HEK293T (cell line): ENCODE measurements around the gene MCM5.
"Not testable (repeated sequence)": the region's sequence is repeated elsewhere in the genome, so short reads cannot be mapped to it uniquely, and the experiment has no call there.

ENCODE experiments used
- ARNT ChIP-seq: fragments of 450-650 bp; IDR thresholded peaks from 2 replicates; pipeline ENCODE4 v1.6.1; 2017; ENCODE audit warnings: mild to moderate bottlenecking
- BHLHE40 ChIP-seq: fragments of 450-650 bp; IDR thresholded peaks from 2 replicates; pipeline ENCODE4 v1.6.1; 2016; ENCODE audit warnings: mild to moderate bottlenecking, moderate library complexity, borderline replicate concordance
- CTBP1 ChIP-seq: fragments of 450-650 bp; IDR thresholded peaks from 2 replicates; pipeline ENCODE4 v1.6.1; 2016; ENCODE audit warnings: borderline replicate concordance
- FOXA1 ChIP-seq: fragments of 450-650 bp; IDR thresholded peaks from 2 replicates; pipeline ENCODE4 v1.6.1; 2016; ENCODE audit warnings: mild to moderate bottlenecking
- FOXK2 ChIP-seq: fragments of 450-650 bp; IDR thresholded peaks from 2 replicates; pipeline ENCODE4 v1.6.1; 2016; ENCODE audit warnings: mild to moderate bottlenecking
- FOXM1 ChIP-seq: fragments of 450-650 bp; IDR thresholded peaks from 2 replicates; pipeline ENCODE4 v1.6.1; 2017; ENCODE audit warnings: mild to moderate bottlenecking, borderline replicate concordance
- HDGF ChIP-seq: fragments of 450-650 bp; IDR thresholded peaks from 2 replicates; pipeline ENCODE4 v1.6.1; 2017; ENCODE audit warnings: antibody characterized with exemption, borderline replicate concordance
- LEF1 ChIP-seq: fragments of 450-650 bp; IDR thresholded peaks from 2 replicates; pipeline ENCODE4 v1.6.1; 2017; ENCODE audit warnings: mild to moderate bottlenecking, borderline replicate concordance
- SP1 ChIP-seq: fragments of 450-650 bp; IDR thresholded peaks from 2 replicates; pipeline ENCODE4 v1.6.1; 2017
- SUZ12 ChIP-seq: fragments of 450-650 bp; IDR thresholded peaks from 2 replicates; pipeline ENCODE4 v1.6.1; 2016; ENCODE audit warnings: mild to moderate bottlenecking
- TARDBP ChIP-seq: fragments of 450-650 bp; IDR thresholded peaks from 2 replicates; pipeline ENCODE4 v1.6.1; 2016
- ZNF384 ChIP-seq: fragments of 450-650 bp; IDR thresholded peaks from 2 replicates; pipeline ENCODE4 v1.6.1; 2016

- not testable (repeated sequence) for TF ChIP-seq SP1, TARDBP, HDGF, SUZ12, LEF1, ARNT, FOXA1, FOXM1, FOXK2, ZNF384, BHLHE40, CTBP1
Measured at GRCh38 chr22:35438673-35439364, 38.9 kb downstream of the MCM5 start.
